ENCODE measurements around the gene ERFL.
"Not testable (repeated sequence)": the region's sequence is repeated elsewhere in the genome, so short reads cannot be mapped to it uniquely, and the experiment has no call there.

Gene ERFL

GRCh38 chr19:41926763-41927496, 1.3 kb downstream of the ERFL start:
- no peak for DNase-seq

GRCh38 chr19:41926028-41926762, 2.1 kb downstream of the ERFL start:
- DNase-seq, result no peak

- no peak for DNase-seq
Measured at GRCh38 chr19:41925208-41926003, 2.8 kb downstream of the ERFL start.

GRCh38 chr19:41924151-41925145, 3.8 kb downstream of the ERFL start:
- DNase-seq, result no peak

- DNase-seq, result no peak
Measured at GRCh38 chr19:41923045-41923788, 5.0 kb downstream of the ERFL start.

- no peak for DNase-seq
Measured at GRCh38 chr19:41922585-41922984, 5.7 kb downstream of the ERFL start.

- DNase-seq, result no peak
Measured at GRCh38 chr19:41921577-41922576, 6.4 kb downstream of the ERFL start.

- DNase-seq, result no peak
Measured at GRCh38 chr19:41920882-41921576, 7.2 kb downstream of the ERFL start.

- no peak for DNase-seq
Measured at GRCh38 chr19:41919948-41920712, 8.1 kb downstream of the ERFL start.

- DNase-seq, result no peak
Measured at GRCh38 chr19:41918653-41919244, 9.5 kb downstream of the ERFL start.

GRCh38 chr19:41918095-41918494, 10.2 kb downstream of the ERFL start:
- DNase-seq, result no peak

GRCh38 chr19:41917676-41918075, 10.6 kb downstream of the ERFL start:
- no peak for DNase-seq

- DNase-seq, result no peak
Measured at GRCh38 chr19:41915776-41916414, 12.4 kb downstream of the ERFL start.

- no peak for DNase-seq
Measured at GRCh38 chr19:41915021-41915775, 13.1 kb downstream of the ERFL start.

- not testable (repeated sequence) for DNase-seq
Measured at GRCh38 chr19:41914424-41914834, 13.8 kb downstream of the ERFL start.

- no peak for DNase-seq
Measured at GRCh38 chr19:41913538-41914423, 14.5 kb downstream of the ERFL start.

Data from GDM1 (cell line).